T-helper 1 cell treated with Interleukin-12 subunit alpha and Interleukin-12 subunit beta and Interleukin-4 antibody, amounts not matched to agents 30 μg/mL and 1 μg/mL, for 36 hours (primary cell): ENCODE measurements around the gene BNIPL.

Experiments
- H3K27ac Mint-ChIP-seq: one replicate; pipeline ENCODE4 v1.8.0; 2021; ENCODE audit warnings: mild to moderate bottlenecking, mixed read lengths
- H3K27me3 Mint-ChIP-seq: one replicate; pipeline ENCODE4 v1.8.0; 2021; ENCODE audit warnings: low read depth, mixed read lengths
- H3K36me3 Mint-ChIP-seq: one replicate; pipeline ENCODE4 v1.8.0; 2021; ENCODE audit warnings: low read depth, mixed read lengths
- H3K4me1 Mint-ChIP-seq: one replicate; pipeline ENCODE4 v1.8.0; 2021; ENCODE audit warnings: low read depth, mixed read lengths
- H3K4me3 Mint-ChIP-seq: one replicate; pipeline ENCODE4 v1.8.0; 2021; ENCODE audit warnings: mild to moderate bottlenecking, moderate library complexity, mixed read lengths
- H3K9me3 Mint-ChIP-seq: one replicate; pipeline ENCODE4 v1.8.0; 2021; ENCODE audit warnings: mixed read lengths

Gene BNIPL

DNA sequence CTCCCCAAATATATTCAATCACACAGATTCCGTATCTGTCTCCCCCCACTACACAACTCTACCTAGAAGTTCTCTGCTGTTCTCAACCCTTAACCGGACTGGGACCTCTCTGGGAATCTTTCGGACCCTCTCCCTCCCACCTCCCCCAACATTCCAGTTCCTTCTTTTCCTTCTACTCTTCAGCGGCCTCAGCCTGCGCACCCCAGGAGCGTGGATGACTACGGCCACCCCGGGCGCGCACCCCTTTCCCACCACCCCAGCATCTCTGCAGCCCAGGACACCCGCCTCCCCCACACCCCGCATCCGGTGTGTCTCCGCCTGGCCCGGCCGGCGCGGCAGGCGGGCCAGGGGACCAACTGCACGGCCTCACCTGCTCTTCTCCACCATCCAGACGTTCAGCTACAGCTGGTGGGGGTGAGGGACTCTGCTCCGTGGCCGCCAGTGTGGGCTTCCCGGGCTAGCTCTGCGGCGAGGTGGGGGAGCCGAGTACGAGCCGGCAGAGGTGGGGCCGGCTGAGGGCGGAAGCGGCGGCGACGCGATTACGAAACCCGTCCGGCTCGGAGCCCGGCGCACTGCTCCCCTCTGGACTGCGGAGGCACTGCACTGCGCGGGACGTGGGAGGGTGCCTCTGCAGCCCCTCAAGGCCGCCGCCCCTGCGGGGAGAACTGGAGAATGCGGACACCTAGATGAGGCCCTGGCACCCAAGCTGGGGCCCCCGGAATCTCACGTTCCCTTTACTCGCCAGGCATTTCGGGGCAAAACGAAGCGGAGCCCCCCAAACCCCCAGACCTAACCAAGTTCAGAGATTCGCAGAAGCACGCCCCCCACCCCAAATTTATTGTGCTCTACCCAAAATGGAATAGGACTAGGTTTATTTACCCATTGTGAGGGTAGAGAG lies 23.0 kb downstream of the BNIPL start, which contains the start of gene CDC42SE1:
CDC42SE1 (minus strand) TSS at position 514 of the 898 bp plus-strand sequence. CDS start 3,892 bp downstream, outside the sequence.
- Mint-ChIP-seq H3K36me3 (peaks cover 45% of the 10 kb centered on the region), H3K4me1 (peaks cover 44% of the 10 kb centered on the region), H3K27ac (peak within 1 kb of the TSS; percentile 95), H3K4me3 (peak within 1 kb of the TSS; percentile 99), H3K9me3 (no peaks in the 10 kb centered on the region), H3K27me3 (no peaks in the 10 kb centered on the region)

DNA sequence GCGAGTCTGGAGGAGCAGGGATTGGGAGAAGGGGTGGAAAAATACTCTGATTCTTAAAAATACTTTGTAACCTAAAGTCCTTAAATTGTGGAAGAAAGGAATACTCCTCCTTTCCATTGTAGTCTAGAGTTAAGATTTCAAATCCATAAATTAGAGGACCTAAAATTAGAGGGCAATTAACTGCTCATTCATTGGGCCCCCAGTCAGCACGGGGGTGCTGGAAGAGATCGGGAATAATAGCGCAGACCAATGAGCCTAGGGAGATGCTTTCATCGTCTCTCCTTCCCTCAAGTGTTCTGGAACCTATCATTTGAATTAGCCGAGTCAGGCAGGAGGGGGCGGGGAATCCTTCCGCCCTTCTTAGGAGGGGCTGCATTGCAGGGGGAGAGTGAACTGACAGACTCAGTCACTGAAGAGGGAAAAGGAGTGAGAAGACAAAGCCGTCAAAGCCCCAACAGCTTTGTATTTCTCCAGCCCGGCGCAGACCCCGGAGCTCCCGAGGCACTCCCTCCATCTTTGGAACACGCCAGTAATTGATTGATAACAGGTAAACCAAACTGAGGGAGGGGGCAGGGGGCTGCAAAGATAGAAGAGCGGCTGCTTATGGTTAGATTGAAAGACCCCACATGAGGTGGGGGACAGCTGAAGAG lies 23.7 kb downstream of the BNIPL start, which contains the start of gene MLLT11:
MLLT11 (plus strand) TSS at position 391 of the 650 bp plus-strand sequence. CDS start 6,828 bp downstream, outside the sequence.
- peaks cover 38% of the 10 kb centered on the region for H3K36me3 Mint-ChIP-seq
- peak within 1 kb of the TSS; percentile 99 for H3K4me3 Mint-ChIP-seq
- peaks cover 39% of the 10 kb centered on the region for H3K4me1 Mint-ChIP-seq
- no peaks in the 10 kb centered on the region for H3K9me3 Mint-ChIP-seq
- H3K27ac Mint-ChIP-seq, result peak within 1 kb of the TSS; percentile 95
- H3K27me3 Mint-ChIP-seq, result no peaks in the 10 kb centered on the region

DNA sequence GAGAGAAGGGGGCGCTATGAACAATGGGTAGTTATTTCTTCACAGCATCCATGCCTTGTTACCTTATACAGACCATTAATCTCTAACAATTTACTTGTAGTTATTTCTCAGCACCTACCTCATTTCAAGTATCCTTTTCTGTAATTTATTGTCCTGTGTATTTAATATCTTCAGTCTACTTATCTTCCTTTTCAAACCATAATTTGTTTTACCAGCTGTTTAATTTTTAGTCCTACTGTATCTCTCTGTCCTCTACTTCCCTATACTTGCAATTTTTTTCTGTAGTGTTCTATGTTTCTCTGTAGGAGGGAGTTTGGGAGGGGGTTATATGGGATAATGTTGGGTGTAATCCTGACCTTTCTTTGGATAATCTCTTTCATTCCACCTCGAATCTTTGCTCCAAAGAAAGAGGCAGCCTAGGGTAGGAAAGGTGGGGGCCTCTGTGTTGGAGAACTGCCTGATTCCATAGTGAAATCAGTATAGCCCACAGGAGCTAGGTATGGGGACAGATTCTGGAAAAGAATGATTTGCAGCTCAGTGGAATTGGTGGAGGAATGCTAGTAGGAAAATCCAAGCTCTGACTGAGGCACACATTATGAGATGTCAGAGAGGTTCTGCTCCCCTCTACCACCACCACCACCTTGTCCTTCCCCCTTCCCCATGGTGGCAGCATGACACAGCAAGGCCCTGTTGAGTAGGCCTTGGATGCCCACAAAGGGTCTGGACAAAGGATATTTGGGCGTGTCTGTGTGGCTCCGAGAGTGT lies 24.5 kb downstream of the BNIPL start:
- peaks cover 33% of the 10 kb centered on the region for H3K36me3 Mint-ChIP-seq
- H3K4me3 Mint-ChIP-seq, result peak overlapping the region; percentile 99
- no peaks in the 10 kb centered on the region for H3K27me3 Mint-ChIP-seq
- peak overlapping the region; percentile 95 for H3K27ac Mint-ChIP-seq
- peaks cover 35% of the 10 kb centered on the region for H3K4me1 Mint-ChIP-seq
- no peaks in the 10 kb centered on the region for H3K9me3 Mint-ChIP-seq

DNA sequence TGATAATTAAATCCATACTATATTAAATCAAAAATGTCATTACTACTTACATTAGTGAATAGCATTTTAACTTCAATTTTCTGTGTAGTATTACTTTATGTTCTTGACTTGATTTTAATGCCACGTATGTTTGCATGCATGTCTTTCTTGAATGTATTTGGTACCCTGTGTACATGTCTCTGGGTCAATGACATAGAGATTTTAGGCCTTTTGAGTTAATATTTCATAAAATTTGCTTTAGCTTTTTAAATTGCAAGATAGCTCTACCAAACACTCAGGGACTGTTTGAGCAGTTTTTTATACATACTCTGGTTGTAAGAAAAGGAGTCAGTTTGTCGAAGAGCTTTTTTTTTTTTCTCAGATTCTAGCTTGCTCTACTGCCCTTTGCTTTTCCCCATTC lies 25.3 kb downstream of the BNIPL start:
- Mint-ChIP-seq H3K4me1 (peaks cover 28% of the 10 kb centered on the region), H3K4me3 (no peak overlapping the region), H3K9me3 (no peaks in the 10 kb centered on the region), H3K36me3 (peaks cover 27% of the 10 kb centered on the region), H3K27ac (no peak overlapping the region), H3K27me3 (no peaks in the 10 kb centered on the region)

DNA sequence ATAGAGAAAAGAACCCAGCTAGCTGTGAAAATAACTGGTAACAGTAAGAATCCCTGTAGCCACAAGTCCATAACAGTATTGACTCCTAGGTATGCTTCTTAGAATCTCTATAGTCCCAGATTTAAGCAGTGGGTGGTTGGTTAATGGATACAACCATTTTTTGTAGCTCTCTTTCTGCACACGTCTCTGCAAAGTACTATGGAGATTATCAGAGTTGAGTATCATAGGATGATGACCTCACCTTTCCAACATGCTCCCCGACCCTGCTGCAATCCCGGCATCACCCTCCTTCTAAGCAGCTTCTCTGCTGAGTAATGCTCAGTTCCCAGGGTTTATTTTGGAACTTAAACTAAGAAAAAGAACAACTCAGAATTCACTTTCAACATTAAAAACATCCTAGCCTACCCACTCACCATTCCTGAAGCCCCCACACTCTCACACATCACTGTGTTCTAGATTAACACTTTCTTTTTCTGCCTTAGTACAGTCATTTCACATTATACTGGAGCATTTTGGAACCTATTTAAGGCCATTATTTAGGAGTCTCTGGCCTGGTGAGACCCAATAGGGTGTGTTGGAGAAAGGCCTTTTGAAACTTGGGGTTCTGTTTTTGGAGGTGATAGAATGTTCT lies 26.5 kb downstream of the BNIPL start:
- Mint-ChIP-seq H3K9me3 (no peaks in the 10 kb centered on the region), H3K4me1 (peaks cover 20% of the 10 kb centered on the region), H3K27me3 (no peaks in the 10 kb centered on the region), H3K27ac (no peak overlapping the region), H3K36me3 (peaks cover 19% of the 10 kb centered on the region), H3K4me3 (no peak overlapping the region)

DNA sequence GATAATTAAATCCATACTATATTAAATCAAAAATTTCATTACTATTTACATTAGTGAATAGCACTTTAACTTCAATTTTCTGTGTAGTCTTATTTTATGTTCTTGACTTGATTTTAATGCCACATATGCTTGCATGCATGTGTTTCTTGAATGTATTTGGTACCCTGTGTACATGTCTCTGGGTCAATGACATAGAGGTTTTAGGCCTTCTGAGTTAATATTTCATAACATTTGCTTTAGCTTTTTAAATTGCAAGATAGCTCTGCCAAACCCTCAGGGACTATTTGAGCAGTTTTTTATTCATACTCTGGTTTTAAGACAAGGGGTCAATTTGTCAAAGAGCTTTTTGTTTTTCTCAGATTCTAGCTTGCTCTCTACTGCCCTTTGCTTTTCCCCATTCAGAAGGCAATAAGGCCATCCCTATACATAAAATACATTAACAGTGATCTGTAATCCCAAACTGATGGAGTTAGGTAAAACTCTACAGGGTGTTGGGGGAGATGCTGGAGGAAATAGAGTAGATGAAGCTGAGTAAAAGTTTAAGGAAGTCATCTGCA lies 28.8 kb downstream of the BNIPL start:
- Mint-ChIP-seq H3K9me3 (no peaks in the 10 kb centered on the region), H3K27ac (no peak overlapping the region), H3K36me3 (peaks cover 10% of the 10 kb centered on the region), H3K27me3 (no peaks in the 10 kb centered on the region), H3K4me3 (no peak overlapping the region), H3K4me1 (peaks cover 14% of the 10 kb centered on the region)

DNA sequence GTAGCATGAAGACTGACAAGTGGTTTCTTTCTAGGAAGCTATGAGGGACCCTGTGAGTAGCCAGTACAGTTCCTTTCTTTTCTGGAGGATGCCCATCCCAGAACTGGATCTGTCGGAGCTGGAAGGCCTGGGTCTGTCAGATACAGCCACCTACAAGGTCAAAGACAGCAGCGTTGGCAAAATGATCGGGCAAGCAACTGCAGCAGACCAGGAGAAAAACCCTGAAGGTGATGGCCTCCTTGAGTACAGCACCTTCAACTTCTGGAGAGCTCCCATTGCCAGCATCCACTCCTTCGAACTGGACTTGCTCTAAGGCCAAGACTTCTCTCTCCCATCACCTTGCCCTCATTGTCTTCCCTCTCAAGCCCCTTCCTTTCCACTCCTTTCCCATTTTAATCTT lies 30.8 kb downstream of the BNIPL start:
- no peaks in the 10 kb centered on the region for H3K27me3 Mint-ChIP-seq
- H3K4me1 Mint-ChIP-seq, result peaks cover 15% of the 10 kb centered on the region
- H3K27ac Mint-ChIP-seq, result no peak overlapping the region
- no peak overlapping the region for H3K4me3 Mint-ChIP-seq
- H3K9me3 Mint-ChIP-seq, result no peaks in the 10 kb centered on the region
- peaks cover 14% of the 10 kb centered on the region for H3K36me3 Mint-ChIP-seq

DNA sequence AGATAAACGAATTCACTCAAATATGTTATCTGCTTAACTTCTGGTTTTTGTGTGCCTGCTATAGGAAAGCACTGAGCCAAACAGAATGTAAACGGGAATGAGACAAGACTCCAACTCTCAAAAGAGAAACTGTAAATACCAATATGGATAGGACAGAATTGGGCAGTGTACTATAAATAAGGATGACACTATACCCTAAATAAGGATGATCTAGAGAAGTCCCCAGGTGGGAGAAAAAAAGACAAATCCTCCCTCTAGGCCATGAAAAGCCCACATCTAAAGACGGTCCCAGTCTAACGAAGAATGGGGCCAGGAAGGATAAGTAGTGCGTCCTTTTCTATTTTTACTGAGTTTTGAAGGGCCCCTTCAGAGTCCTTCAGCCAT lies 32.7 kb downstream of the BNIPL start:
- Mint-ChIP-seq H3K9me3 (no peaks in the 10 kb centered on the region), H3K4me3 (peak overlapping the region; percentile 51), H3K27me3 (no peaks in the 10 kb centered on the region), H3K27ac (peak overlapping the region; percentile 68), H3K4me1 (peaks cover 13% of the 10 kb centered on the region), H3K36me3 (peaks cover 17% of the 10 kb centered on the region)

DNA sequence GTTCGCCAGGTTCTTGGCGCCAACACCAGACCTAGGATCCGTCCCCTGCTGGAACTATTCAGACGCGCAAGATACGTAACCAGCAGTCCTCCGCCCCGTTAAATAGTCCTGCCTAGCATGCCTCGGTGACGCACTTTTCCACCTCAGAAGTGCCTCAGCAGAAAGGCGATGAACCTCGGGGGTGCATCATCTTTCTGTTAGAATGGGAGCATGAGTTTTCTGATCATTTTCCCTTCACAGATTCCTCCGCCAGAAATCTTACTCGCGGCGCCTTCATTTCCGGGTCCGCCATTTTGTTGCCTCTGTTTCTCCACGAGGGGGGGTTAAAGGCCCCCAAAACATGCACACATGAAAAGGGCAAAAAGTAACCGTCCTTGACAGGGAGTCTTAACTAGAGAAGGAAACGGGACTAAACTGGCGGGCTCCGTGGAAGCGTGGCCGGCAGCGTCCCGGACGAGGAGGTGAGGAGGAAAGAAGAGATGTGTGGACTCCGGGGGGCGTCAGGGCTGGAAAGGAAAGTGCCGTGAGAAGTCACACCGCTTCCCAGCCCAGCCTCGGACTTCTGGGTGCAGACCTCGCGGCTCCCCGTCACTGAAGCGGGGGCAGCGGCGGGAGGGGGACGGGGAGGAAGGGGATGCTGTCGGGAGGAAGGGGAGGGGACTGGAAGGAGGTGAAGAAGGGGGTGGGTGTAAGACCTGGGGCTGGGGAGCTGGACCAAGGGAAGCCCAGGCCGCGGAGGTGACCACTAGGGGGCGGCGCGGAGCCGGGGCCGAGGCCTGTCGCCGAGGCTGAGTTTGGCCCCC lies 34.3 kb downstream of the BNIPL start, which contains the start of gene GABPB2:
GABPB2 (plus strand) TSS at position 288 of the 803 bp plus-strand sequence. CDS start 17,429 bp downstream, outside the sequence.
- peak within 1 kb of the TSS; percentile 97 for H3K4me3 Mint-ChIP-seq
- peaks cover 12% of the 10 kb centered on the region for H3K4me1 Mint-ChIP-seq
- H3K27ac Mint-ChIP-seq, result peak within 1 kb of the TSS; percentile 99
- no peaks in the 10 kb centered on the region for H3K27me3 Mint-ChIP-seq
- H3K36me3 Mint-ChIP-seq, result peaks cover 17% of the 10 kb centered on the region
- no peaks in the 10 kb centered on the region for H3K9me3 Mint-ChIP-seq

DNA sequence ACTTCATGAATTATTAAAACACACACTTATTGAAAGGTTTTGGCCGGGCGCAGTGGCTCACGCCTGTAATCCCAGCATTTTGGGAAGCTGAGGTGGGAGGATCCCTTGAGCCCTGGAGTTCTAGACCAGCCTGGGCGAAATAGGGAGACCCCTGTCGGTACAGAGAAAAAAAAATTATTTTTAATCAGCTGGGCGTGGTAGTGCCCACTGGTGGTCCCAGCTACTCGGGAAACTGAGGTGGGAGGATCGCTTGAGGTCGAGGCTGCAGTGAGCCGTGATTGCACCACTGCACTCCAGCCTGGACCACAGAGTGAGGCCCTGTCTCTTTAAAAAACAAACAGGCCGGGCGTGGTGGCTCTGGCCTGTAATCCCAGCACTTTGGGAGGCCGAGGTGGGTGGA lies 35.8 kb downstream of the BNIPL start:
- H3K4me3 Mint-ChIP-seq, result no peak overlapping the region
- no peaks in the 10 kb centered on the region for H3K27me3 Mint-ChIP-seq
- no peak overlapping the region for H3K27ac Mint-ChIP-seq
- H3K36me3 Mint-ChIP-seq, result peaks cover 14% of the 10 kb centered on the region
- H3K9me3 Mint-ChIP-seq, result no peaks in the 10 kb centered on the region
- H3K4me1 Mint-ChIP-seq, result peaks cover 12% of the 10 kb centered on the region

DNA sequence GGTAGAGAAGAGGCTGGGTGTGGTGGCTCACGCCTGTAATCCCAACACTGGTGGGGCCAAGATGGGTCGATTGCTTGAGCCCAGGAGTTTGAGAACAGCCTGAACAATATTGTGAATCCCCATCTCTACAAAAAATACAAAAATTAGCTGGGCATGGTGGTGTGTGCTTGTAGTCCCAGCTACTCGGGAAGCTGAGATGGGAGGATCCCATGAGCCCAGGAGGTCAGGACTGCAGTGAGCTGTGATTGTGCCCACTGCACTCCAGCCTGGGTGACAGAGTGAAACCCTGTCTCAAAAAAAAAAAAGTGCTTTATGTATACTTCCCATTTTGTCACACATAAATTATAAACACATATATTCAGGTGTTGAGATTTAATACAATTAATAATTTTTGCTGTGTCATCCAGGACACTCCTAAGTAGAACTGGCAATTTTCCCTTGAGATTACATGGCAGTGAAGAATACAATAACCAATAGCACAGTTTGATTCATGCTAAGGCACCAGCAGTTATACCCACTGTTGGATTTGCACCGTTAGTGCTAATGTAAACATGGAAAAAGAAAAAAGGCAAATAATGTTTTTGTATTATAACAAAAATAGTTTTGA lies 49.7 kb downstream of the BNIPL start:
- Mint-ChIP-seq H3K9me3 (no peaks in the 10 kb centered on the region), H3K27ac (no peak overlapping the region), H3K36me3 (peaks cover 1% of the 10 kb centered on the region)

More for the DNA sequence above, 49.7 kb downstream of the BNIPL start:
- Mint-ChIP-seq H3K4me3 (no peak overlapping the region), H3K4me1 (no peaks in the 10 kb centered on the region), H3K27me3 (no peaks in the 10 kb centered on the region)
